H1 (cell line): ENCODE data around the gene GTPBP6.

Source experiments
- CHD1 ChIP-seq: IDR thresholded peaks from 2 replicates; pipeline ENCODE4 v1.6.1; 2012; ENCODE audit warnings: low read depth, low read length, improper control_type of control experiment
- FOSL1 ChIP-seq: IDR thresholded peaks from 2 replicates; pipeline ENCODE4 v1.6.1; 2011; ENCODE audit warnings: mild to moderate bottlenecking, low read depth, low read length, moderate library complexity; ENCODE audit not compliant: insufficient read depth
- MAFK ChIP-seq: IDR thresholded peaks from 2 replicates; pipeline ENCODE4 v1.6.1; 2012; ENCODE audit warnings: low read depth, mild to moderate bottlenecking, improper control_type of control experiment, low read length
- POLR2A ChIP-seq, 2 experiments: IDR thresholded peaks; 1 replicate in 1 of 2; 2 replicates in 1 of 2; pipeline ENCODE4 v1.6.1; 2011; ENCODE audit warnings: low read depth in 2 of 2, low read length in 2 of 2, mild to moderate bottlenecking in 2 of 2; ENCODE audit errors: control extremely low read depth in 1 of 2
- POLR2AphosphoS5 ChIP-seq: IDR thresholded peaks from 2 replicates; pipeline ENCODE4 v1.6.1; 2011; ENCODE audit warnings: low read depth, low read length
- TCF12 ChIP-seq: IDR thresholded peaks from 2 replicates; pipeline ENCODE4 v1.6.1; 2011; ENCODE audit warnings: low read depth, mild to moderate bottlenecking, low read length
- ZNF274 ChIP-seq: IDR thresholded peaks from 2 replicates; pipeline ENCODE4 v1.7.0; 2012; ENCODE audit warnings: low read length, borderline replicate concordance; ENCODE audit errors: extremely low read depth

GRCh38 chrX:340641-341423 is 22.2 kb upstream of the GTPBP6 start:
- TF ChIP-seq ZNF274 (no peak), POLR2A (IDR thresholded peaks at IDR 0.05; ENCODE audit: control extremely low read depth in 1 of 2, low read depth in 2 of 2, low read length in 2 of 2) (no peak), POLR2AphosphoS5 (no peak), TCF12 (no peak), CHD1 (no peak), MAFK (no peak), FOSL1 (no peak)
